CD4-positive, alpha-beta T cell treated with Interleukin-12 subunit alpha and Interleukin-12 subunit beta, for 1 hour (primary cell): Measurements from ENCODE around the gene BMPR1B.
"Not testable (repeated sequence)": the region's sequence is repeated elsewhere in the genome, so short reads cannot be mapped to it uniquely, and the experiment has no call there.

Experiments used
- DNase-seq: peaks from one replicate; pipeline ENCODE4 v3.0.0-alpha.2; 2020

The BMPR1B gene

GRCh38 chr4:94763500-94763899 is 5.7 kb downstream of the BMPR1B start:
- DNase-seq: no peak

- DNase-seq: no peak
These were observed 6.3 kb downstream of the BMPR1B start for GRCh38 chr4:94764069-94764468.

- no peak for DNase-seq
These were observed 7.4 kb downstream of the BMPR1B start for GRCh38 chr4:94765174-94765573.

GRCh38 chr4:94765648-94766047 is 7.9 kb downstream of the BMPR1B start:
- DNase-seq: no peak

- DNase-seq: no peak
These were observed 9.1 kb downstream of the BMPR1B start for GRCh38 chr4:94766856-94767255.

GRCh38 chr4:94767446-94767845 is 9.7 kb downstream of the BMPR1B start:
- DNase-seq: no peak

- DNase-seq: no peak
These were observed 25.0 kb downstream of the BMPR1B start for GRCh38 chr4:94782707-94783106.

GRCh38 chr4:94791701-94792100 is 33.9 kb downstream of the BMPR1B start:
- DNase-seq: no peak

GRCh38 chr4:94798808-94799207 is 41.1 kb downstream of the BMPR1B start:
- no peak for DNase-seq

- DNase-seq: no peak
These were observed 43.3 kb downstream of the BMPR1B start for GRCh38 chr4:94801016-94801415.

GRCh38 chr4:94802091-94802490 is 44.3 kb downstream of the BMPR1B start:
- DNase-seq: no peak

- no peak for DNase-seq
These were observed 45.4 kb downstream of the BMPR1B start for GRCh38 chr4:94803181-94803580.

- DNase-seq: no peak
These were observed 46.9 kb downstream of the BMPR1B start for GRCh38 chr4:94804650-94805049.

GRCh38 chr4:94806376-94806775 is 48.6 kb downstream of the BMPR1B start:
- DNase-seq: no peak

GRCh38 chr4:94811643-94812042 is 53.9 kb downstream of the BMPR1B start:
- no peak for DNase-seq

- DNase-seq: no peak
These were observed 55.5 kb downstream of the BMPR1B start for GRCh38 chr4:94813221-94813620.

GRCh38 chr4:94814237-94814636 is 56.5 kb downstream of the BMPR1B start:
- DNase-seq: no peak

GRCh38 chr4:94819371-94820168 is 61.8 kb downstream of the BMPR1B start:
- no peak for DNase-seq

GRCh38 chr4:94826206-94826605 is 68.5 kb downstream of the BMPR1B start:
- DNase-seq: no peak

- DNase-seq: no peak
These were observed 69.8 kb downstream of the BMPR1B start for GRCh38 chr4:94827481-94828110.

- DNase-seq: no peak
These were observed 71.1 kb downstream of the BMPR1B start for GRCh38 chr4:94828882-94829281.

- DNase-seq: no peak
These were observed 73.9 kb downstream of the BMPR1B start for GRCh38 chr4:94831607-94832006.

- not testable (repeated sequence) for DNase-seq
These were observed 74.6 kb downstream of the BMPR1B start for GRCh38 chr4:94832329-94832728.

GRCh38 chr4:94833394-94833793 is 75.6 kb downstream of the BMPR1B start:
- DNase-seq: no peak

- no peak for DNase-seq
These were observed 76.7 kb downstream of the BMPR1B start for GRCh38 chr4:94834501-94834900.
